Hepatocyte (in vitro differentiated cells): Measurements from ENCODE around the gene RHCG.

Experiments used
- EZH2 ChIP-seq: fragments of 200-600 bp; sonication (generic); IDR thresholded peaks from 2 replicates; pipeline ENCODE4 v1.6.1; 2016; ENCODE audit warnings: antibody characterized with exemption, mild to moderate bottlenecking, borderline replicate concordance
- TF ChIP-seq, protein P1 (sequence below): fragments of 200-600 bp; sonication (generic); IDR thresholded peaks from 2 replicates; pipeline ENCODE4 v1.5.1; 2016; ENCODE audit warnings: antibody characterized with exemption, mild to moderate bottlenecking; ENCODE audit not compliant: poor library complexity

DNA sequence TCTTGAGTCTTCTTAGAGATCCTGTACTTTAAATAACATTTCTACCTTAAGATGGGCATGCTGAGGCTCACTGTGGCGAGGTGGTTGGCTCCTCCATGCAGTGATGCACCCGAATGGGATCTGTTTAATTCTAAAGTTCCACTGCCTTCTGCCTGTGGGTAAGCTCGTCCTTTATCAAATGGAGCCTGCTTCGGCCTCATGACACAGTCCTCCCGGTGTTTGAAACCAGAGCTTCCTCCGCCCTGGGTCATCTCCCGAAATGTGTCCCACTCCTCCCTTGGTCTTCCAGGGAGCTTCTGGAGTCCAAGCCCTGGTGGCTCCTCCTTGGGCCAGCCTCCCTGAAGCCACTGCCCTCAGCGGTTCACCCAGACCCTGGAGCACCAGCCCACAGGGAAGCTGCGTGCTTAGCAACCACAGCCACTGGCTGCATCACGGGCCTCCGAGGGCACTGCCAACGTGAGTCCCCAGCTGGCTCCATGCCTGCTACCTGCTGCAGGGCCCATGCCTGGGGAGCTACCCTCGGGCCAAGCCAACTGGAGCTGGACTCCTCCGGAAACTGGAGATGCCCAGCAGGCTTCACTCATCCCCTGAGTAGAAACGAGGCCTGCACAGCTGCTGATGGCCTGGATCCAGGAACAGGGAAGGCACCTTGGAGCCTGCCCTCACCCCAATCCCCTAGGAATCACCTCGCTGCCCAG is 3.3 kb downstream of the RHCG start:
- no peak for TF ChIP-seq EZH2
- TF ChIP-seq, protein P1, sequence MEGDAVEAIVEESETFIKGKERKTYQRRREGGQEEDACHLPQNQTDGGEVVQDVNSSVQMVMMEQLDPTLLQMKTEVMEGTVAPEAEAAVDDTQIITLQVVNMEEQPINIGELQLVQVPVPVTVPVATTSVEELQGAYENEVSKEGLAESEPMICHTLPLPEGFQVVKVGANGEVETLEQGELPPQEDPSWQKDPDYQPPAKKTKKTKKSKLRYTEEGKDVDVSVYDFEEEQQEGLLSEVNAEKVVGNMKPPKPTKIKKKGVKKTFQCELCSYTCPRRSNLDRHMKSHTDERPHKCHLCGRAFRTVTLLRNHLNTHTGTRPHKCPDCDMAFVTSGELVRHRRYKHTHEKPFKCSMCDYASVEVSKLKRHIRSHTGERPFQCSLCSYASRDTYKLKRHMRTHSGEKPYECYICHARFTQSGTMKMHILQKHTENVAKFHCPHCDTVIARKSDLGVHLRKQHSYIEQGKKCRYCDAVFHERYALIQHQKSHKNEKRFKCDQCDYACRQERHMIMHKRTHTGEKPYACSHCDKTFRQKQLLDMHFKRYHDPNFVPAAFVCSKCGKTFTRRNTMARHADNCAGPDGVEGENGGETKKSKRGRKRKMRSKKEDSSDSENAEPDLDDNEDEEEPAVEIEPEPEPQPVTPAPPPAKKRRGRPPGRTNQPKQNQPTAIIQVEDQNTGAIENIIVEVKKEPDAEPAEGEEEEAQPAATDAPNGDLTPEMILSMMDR: no peak
